Ishikawa (cell line): ENCODE measurements around the gene DUSP9.

ENCODE experiments used
- CEBPB ChIP-seq: IDR thresholded peaks from 2 replicates; pipeline ENCODE4 v1.6.1; 2012
- CREB1 ChIP-seq: IDR thresholded peaks from 2 replicates; pipeline ENCODE4 v1.6.1; 2012; ENCODE audit warnings: low read depth
- EGR1 ChIP-seq: IDR thresholded peaks from 2 replicates; pipeline ENCODE4 v1.6.1; 2012
- EP300 ChIP-seq: IDR thresholded peaks from 2 replicates; pipeline ENCODE4 v1.6.1; 2012; ENCODE audit warnings: borderline replicate concordance
- FOXM1 ChIP-seq: IDR thresholded peaks from 2 replicates; pipeline ENCODE4 v1.6.1; 2012; ENCODE audit warnings: low read depth, borderline replicate concordance
- NFIC ChIP-seq: IDR thresholded peaks from 2 replicates; pipeline ENCODE4 v1.6.1; 2012
- RAD21 ChIP-seq: IDR thresholded peaks from 2 replicates; pipeline ENCODE4 v1.6.1; 2012; ENCODE audit warnings: low read depth
- TAF1 ChIP-seq: IDR thresholded peaks from 2 replicates; pipeline ENCODE4 v1.6.1; 2012; ENCODE audit warnings: low read depth, mild to moderate bottlenecking
- TCF12 ChIP-seq: IDR thresholded peaks from 2 replicates; pipeline ENCODE4 v1.6.1; 2012; ENCODE audit warnings: low read depth
- TEAD4 ChIP-seq: IDR thresholded peaks from 2 replicates; pipeline ENCODE4 v1.6.1; 2012
- YY1 ChIP-seq: IDR thresholded peaks from 2 replicates; pipeline ENCODE4 v1.6.1; 2012; ENCODE audit warnings: low read depth
- ZBTB7A ChIP-seq: IDR thresholded peaks from 2 replicates; pipeline ENCODE4 v1.6.1; 2012; ENCODE audit warnings: low read depth
- TF ChIP-seq, protein P1 (sequence below): IDR thresholded peaks from 2 replicates; pipeline ENCODE4 v1.6.1; 2012
- TF ChIP-seq, protein P2 (sequence below): IDR thresholded peaks from 2 replicates; pipeline ENCODE4 v1.6.1; 2012
- TF ChIP-seq, protein P3 (sequence below): IDR thresholded peaks from 2 replicates; pipeline ENCODE4 v1.6.1; 2012; ENCODE audit warnings: low read depth, mild to moderate bottlenecking

DUSP9 gene

DNA sequence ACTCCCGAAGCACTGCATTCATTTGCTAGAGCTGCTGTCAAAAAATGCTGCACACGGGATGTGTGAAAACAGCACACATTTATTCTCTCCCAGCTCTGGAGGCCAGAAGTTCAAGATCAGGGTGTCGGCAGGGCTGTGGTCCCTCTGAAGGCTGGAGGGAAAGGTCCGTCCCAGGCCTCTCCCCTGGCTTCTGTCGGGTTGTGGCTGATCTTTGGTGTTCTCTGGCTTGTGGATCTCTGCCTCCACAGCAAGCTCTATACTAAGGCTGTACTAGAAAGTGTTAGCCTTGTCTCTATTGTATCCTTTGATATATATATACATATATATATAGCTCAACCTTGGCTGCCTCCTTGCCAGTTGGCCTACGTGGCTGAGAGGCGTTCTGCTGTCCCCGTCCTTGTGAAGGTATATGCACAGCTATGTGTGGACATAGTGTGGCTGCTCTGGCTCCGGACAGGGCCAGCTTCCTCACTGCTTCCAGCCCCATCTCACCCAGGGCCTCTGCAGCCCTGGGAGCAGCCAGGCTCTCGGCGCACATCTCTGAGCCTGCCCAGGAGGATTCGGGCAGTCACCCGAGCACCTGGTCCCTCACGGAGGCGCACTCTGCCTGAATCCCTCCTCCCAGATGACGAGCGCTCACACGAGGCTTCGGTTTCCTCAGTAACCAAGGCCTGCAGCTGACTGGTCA lies 15.0 kb upstream of the DUSP9 start:
- no peak for TF ChIP-seq FOXM1
- TF ChIP-seq CEBPB, result no peak
- TF ChIP-seq, protein P1, sequence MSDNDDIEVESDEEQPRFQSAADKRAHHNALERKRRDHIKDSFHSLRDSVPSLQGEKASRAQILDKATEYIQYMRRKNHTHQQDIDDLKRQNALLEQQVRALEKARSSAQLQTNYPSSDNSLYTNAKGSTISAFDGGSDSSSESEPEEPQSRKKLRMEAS, result no peak
- TF ChIP-seq, protein P2, sequence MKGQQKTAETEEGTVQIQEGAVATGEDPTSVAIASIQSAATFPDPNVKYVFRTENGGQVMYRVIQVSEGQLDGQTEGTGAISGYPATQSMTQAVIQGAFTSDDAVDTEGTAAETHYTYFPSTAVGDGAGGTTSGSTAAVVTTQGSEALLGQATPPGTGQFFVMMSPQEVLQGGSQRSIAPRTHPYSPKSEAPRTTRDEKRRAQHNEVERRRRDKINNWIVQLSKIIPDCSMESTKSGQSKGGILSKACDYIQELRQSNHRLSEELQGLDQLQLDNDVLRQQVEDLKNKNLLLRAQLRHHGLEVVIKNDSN, result no peak
- TF ChIP-seq TEAD4, result no peak
- no peak for TF ChIP-seq EP300
- TF ChIP-seq YY1, result no peak
- no peak for TF ChIP-seq TAF1

DNA sequence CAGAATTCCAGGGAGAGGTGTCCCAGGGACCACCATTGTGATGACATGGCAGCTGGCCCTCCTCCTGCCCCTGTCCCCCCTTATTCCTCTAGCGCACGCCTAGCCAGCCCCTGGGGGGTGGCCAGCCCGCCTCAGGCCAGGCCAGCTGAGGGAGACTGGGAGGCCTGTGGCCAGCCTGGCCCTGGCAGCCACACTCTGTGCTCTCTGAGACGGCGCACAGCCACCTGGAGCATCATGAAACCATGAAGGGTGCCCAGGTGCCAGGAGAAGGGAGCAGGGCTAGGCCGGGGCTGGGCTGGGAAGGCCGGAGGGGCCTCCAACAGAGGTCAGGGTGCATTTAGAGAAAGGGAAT lies 14.4 kb upstream of the DUSP9 start:
- TF ChIP-seq EP300 (no peak), RAD21 (no peak), EGR1 (no peak), TEAD4 (no peak), TAF1 (no peak), CEBPB (no peak), FOXM1 (no peak), YY1 (no peak)
- TF ChIP-seq, protein P3, sequence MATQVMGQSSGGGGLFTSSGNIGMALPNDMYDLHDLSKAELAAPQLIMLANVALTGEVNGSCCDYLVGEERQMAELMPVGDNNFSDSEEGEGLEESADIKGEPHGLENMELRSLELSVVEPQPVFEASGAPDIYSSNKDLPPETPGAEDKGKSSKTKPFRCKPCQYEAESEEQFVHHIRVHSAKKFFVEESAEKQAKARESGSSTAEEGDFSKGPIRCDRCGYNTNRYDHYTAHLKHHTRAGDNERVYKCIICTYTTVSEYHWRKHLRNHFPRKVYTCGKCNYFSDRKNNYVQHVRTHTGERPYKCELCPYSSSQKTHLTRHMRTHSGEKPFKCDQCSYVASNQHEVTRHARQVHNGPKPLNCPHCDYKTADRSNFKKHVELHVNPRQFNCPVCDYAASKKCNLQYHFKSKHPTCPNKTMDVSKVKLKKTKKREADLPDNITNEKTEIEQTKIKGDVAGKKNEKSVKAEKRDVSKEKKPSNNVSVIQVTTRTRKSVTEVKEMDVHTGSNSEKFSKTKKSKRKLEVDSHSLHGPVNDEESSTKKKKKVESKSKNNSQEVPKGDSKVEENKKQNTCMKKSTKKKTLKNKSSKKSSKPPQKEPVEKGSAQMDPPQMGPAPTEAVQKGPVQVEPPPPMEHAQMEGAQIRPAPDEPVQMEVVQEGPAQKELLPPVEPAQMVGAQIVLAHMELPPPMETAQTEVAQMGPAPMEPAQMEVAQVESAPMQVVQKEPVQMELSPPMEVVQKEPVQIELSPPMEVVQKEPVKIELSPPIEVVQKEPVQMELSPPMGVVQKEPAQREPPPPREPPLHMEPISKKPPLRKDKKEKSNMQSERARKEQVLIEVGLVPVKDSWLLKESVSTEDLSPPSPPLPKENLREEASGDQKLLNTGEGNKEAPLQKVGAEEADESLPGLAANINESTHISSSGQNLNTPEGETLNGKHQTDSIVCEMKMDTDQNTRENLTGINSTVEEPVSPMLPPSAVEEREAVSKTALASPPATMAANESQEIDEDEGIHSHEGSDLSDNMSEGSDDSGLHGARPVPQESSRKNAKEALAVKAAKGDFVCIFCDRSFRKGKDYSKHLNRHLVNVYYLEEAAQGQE, result no peak
- TF ChIP-seq, protein P1, result no peak

DNA sequence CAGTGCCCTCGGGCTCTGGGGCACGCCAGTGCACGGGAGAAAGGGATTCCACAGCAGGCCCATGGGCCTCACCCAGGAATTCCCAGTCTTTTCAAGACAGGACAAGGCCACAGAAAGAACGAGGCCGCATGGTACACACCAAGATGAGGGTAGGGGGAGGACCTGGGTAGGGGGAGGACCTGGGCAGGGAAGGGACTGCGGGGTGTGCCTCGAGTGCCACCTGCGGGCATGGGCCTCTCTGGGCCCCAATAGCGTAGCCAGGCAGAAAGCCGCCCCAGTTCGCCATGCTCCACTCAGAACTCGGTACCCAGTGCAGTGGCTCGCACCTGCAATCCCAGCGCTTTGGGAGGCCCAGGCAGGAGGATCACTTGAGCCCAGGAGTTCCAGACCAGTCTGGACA lies 14.0 kb upstream of the DUSP9 start:
- TF ChIP-seq RAD21 (no peak), TEAD4 (no peak), NFIC (no peak), ZBTB7A (no peak), TCF12 (no peak), EGR1 (no peak), YY1 (no peak), CREB1 (no peak), TAF1 (no peak), CEBPB (no peak), FOXM1 (no peak), EP300 (no peak)
- TF ChIP-seq, protein P1, result no peak
- TF ChIP-seq, protein P3, result no peak
- TF ChIP-seq, protein P2, result no peak

DNA sequence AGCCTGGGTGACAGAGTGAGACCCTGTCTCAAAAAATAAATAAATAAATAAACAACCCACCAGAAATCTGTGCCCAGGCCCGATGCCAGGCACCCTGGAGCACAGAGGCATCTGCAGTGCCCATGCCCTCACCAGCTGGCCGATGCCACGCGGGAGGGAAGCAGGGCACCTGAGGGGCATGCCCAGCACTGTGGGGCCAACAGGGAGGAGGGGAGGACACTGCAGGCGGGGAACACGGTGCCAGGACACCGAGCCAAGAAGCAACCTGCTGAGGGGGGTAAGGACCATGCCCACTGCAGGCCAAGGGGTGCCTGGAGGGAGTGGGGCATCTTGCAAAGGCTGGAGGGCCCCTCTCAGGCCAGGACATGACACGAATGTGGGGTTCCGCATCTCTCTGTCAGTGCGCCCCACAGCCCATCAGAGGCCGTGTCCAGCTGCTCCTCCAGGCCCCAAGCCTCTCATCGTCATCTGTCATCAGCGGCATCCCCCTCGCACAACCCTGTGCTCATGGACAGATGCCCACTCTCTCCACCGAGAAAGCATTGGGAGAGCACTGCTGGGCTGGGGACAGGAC lies 13.3 kb upstream of the DUSP9 start:
- TF ChIP-seq RAD21 (no peak), NFIC (no peak), EGR1 (no peak), CEBPB (no peak), EP300 (no peak), FOXM1 (no peak), TAF1 (no peak), YY1 (no peak), TEAD4 (no peak), ZBTB7A (no peak), TCF12 (no peak)
- TF ChIP-seq, protein P2, result no peak
- TF ChIP-seq, protein P1, result no peak
- TF ChIP-seq, protein P3, result no peak
